ENCODE measurements around the gene CWC27. TPM values are rescaled to one million over a fixed set of nuclear protein-coding genes. Genes with fewer than 3 reads are reported as not detected.

The CWC27 gene
- total RNA-seq, 4 donors from 2014 or later, result 13.0 to 22.9 (median 19.9) TPM

DNA sequence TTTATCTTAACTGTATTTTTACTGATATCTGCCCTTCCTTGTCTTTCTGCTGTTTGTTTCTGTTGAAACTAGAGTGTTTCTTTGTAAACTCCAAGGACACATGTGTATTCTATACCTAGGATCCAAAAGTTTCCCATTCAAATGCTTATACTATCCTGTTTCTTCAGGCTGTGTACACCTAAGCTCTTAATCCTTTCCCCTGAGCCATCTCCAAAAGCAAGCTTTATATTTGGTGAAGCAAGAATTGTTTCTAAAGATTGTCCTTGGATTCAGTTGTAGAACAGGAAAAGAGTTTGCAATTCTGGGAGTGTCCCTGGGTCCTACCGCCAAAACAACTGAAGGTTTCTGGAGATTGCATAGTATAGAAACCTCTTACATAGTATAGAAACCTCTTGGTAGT lies 65.9 kb downstream of the CWC27 start:
- ATAC-seq, result no peak
- no peaks in the 10 kb centered on the region for H3K36me3 ChIP-seq
- H3K27ac ChIP-seq, result peak overlapping the region in 3 of 4 donors; percentile 27 to 34 (median 30)
- no peaks in the 10 kb centered on the region for H3K27me3 ChIP-seq
- no peak for TF ChIP-seq POLR2A (IDR thresholded peaks at IDR 0.05)
- TF ChIP-seq EP300 (IDR thresholded peaks at IDR 0.05), result no peak
- TF ChIP-seq CTCF (IDR thresholded peaks at IDR 0.05), result no peak
- no peak for TF ChIP-seq POLR2AphosphoS5 (IDR thresholded peaks at IDR 0.05)
- 64 to 93% methylated on average over 1 of the region's 1 CpG for WGBS, 2 donors (ENCODE audit: low coverage in 1 of 2)
- H3K9me3 ChIP-seq, result no peaks in the 10 kb centered on the region
- peaks cover 4 to 62% (median 19%) of the 10 kb centered on the region in 3 donors for H3K4me1 ChIP-seq
- H3K4me3 ChIP-seq, result no peak overlapping the region

GRCh38 chr5:64835266-64835665 lies 66.5 kb downstream of the CWC27 start:
- no peaks in the 10 kb centered on the region for H3K9me3 ChIP-seq
- no peak for TF ChIP-seq EP300 (IDR thresholded peaks at IDR 0.05)
- no peak overlapping the region for H3K27ac ChIP-seq
- 72 to 79% methylated on average over 1 of the region's 1 CpG for WGBS, 2 donors (ENCODE audit: low coverage in 1 of 2)
- H3K4me3 ChIP-seq, result no peak overlapping the region
- H3K36me3 ChIP-seq, result no peaks in the 10 kb centered on the region
- no peaks in the 10 kb centered on the region for H3K27me3 ChIP-seq
- H3K4me1 ChIP-seq, result peaks cover 4 to 66% (median 19%) of the 10 kb centered on the region in 3 donors
- no peak for ATAC-seq

DNA sequence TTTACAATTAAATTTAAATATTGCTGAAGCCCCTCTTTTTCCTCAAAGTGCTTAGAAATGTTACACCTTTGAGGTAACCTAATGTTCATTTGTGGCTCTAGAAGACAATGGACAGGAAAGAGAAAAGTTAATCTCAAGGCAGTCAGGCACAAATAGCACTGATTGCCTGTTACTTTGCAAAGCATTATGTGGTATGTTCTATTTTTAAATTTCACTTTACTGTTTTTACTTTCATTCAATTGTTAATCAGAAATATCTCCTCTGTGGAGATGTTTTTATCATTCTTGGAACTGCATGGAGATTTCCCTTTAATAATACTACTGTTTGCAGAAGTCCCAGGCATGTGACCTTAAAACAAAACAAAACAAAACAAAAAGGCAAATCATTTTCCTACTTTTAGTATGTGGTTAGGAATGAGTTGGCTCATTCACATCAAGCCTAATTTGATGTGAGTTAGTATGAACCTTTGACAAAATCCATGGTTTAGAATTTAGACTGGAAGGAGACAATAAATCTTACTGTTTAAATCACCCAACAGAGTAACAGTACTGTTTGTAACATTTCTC lies 67.5 kb downstream of the CWC27 start:
- no peaks in the 10 kb centered on the region for H3K27me3 ChIP-seq

DNA sequence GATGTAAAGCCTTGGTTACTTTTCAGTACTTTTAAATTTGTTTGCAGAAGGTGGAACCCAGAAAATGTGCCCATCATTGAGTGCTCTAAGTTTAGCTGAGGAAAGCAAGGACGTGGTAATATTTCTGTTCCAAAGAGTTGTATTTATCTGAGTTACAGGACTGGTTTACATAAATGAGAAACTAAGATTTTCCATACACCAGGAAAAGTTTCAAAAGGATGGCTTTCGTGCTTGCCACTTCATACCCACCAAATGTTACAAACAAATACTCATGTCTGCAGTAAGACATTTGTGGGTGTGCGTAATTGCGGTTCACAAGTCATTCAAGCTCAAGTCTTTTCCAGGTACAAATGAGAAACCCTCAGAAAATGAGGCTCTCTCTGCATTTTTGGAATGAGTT lies 68.1 kb downstream of the CWC27 start:
- WGBS, 2 donors (ENCODE audit: low coverage in 1 of 2), result 38 to 51% methylated on average over 4 of the region's 4 CpGs
- Histone ChIP-seq H3K4me3 (no peak overlapping the region), H3K27me3 (no peaks in the 10 kb centered on the region), H3K9me3 (no peaks in the 10 kb centered on the region), H3K4me1 (peaks cover 4 to 66% (median 19%) of the 10 kb centered on the region in 3 donors), H3K36me3 (peaks cover 0 to 9% of the 10 kb centered on the region in 2 donors), H3K27ac (peak overlapping the region; percentile 54 to 73 (median 60))
- ATAC-seq, result no peak
- no peak for TF ChIP-seq EP300 (IDR thresholded peaks at IDR 0.05)
- no peak for TF ChIP-seq POLR2AphosphoS5 (IDR thresholded peaks at IDR 0.05)
- no peak for TF ChIP-seq POLR2A (IDR thresholded peaks at IDR 0.05)
- TF ChIP-seq CTCF (IDR thresholded peaks at IDR 0.05), result no peak

More for the DNA sequence above, 67.5 kb downstream of the CWC27 start:
- Histone ChIP-seq H3K4me1 (peaks cover 4 to 66% (median 19%) of the 10 kb centered on the region in 3 donors), H3K9me3 (no peaks in the 10 kb centered on the region), H3K36me3 (peaks cover 0 to 6% of the 10 kb centered on the region in 2 donors), H3K27ac (peak overlapping the region; percentile 54 to 73 (median 60)), H3K4me3 (no peak overlapping the region)
- no peak for TF ChIP-seq CTCF (IDR thresholded peaks at IDR 0.05)
- no peak for TF ChIP-seq POLR2A (IDR thresholded peaks at IDR 0.05)
- no peak for TF ChIP-seq EP300 (IDR thresholded peaks at IDR 0.05)
- TF ChIP-seq POLR2AphosphoS5 (IDR thresholded peaks at IDR 0.05), result no peak
- ATAC-seq, result no peak

DNA sequence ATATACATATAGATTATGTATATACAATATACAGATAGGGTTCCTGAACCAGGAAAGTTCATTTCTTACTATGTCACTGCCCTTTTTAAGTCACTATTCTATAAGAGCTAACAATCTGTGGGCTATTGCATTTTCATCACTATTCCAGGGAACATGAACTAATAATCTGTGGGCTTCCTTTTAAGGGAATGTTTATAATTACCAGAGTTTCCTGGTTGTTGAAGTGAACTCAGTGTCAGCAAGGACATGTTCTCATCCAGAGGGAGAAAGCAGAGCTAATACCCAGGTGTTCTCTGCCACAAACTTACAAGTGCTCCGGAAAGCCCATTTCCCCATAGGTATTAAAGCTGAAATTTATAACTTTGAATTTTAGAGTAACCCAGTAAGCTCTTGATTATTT lies 69.6 kb downstream of the CWC27 start:
- Histone ChIP-seq H3K4me3 (no peak overlapping the region), H3K27ac (peak overlapping the region in 3 of 4 donors; percentile 21 to 65 (median 56)), H3K4me1 (peaks cover 4 to 57% (median 19%) of the 10 kb centered on the region in 3 donors), H3K9me3 (no peaks in the 10 kb centered on the region), H3K36me3 (peaks cover 0 to 12% of the 10 kb centered on the region in 2 donors), H3K27me3 (no peaks in the 10 kb centered on the region)
- WGBS, 2 donors (ENCODE audit: low coverage in 1 of 2), result 38 to 53% methylated on average over 1 of the region's 1 CpG
- TF ChIP-seq CTCF (IDR thresholded peaks at IDR 0.05) (no peak), POLR2AphosphoS5 (IDR thresholded peaks at IDR 0.05) (peak; percentile 8), POLR2A (IDR thresholded peaks at IDR 0.05) (no peak)
- ATAC-seq, result no peak

All from gastroesophageal sphincter (tissue), 4 donors.